Renal cortex interstitium (tissue), 11 donors: ENCODE measurements around the gene WWP2. TPM values are rescaled to one million over a fixed set of nuclear protein-coding genes. Genes with fewer than 3 reads are reported as not detected.
"Not testable (repeated sequence)": the region's sequence is repeated elsewhere in the genome, so short reads cannot be mapped to it uniquely, and the experiment has no call there.

Experiments used
- DNase-seq, 11 donors: peaks; one replicate each; pipeline ENCODE4 v3.0.0-alpha.2; 2013; ENCODE audit warnings: low read depth in 9 of 11, low spot score in 4 of 11; ENCODE audit errors: extremely low read depth in 1 of 11
- polyA plus RNA-seq, 3 donors: library from polyadenylated mRNA; unstranded; fragments of 120-200 nt; gene quantifications; one replicate each; pipeline ENCODE4 v1.2.1, GENCODE V29; 2013; ENCODE audit not compliant: insufficient read length in 3 of 3

Gene WWP2
- polyA plus RNA-seq, 3 donors = 41.6 to 55.1 (median 45.4) TPM

GRCh38 chr16:69943241-69944036 lies 181.3 kb downstream of the WWP2 start:
- not testable (repeated sequence) for DNase-seq

GRCh38 chr16:69950411-69950810 lies 188.3 kb downstream of the WWP2 start:
- not testable (repeated sequence) for DNase-seq

- not testable (repeated sequence) for DNase-seq
These were observed 189.0 kb downstream of the WWP2 start, which contains the start of gene CLEC18A for GRCh38 chr16:69951017-69951671. CLEC18A (plus strand) TSS chr16:69951334; CDS start chr16:69951367, 33 bp downstream.

- not testable (repeated sequence) for DNase-seq
These were observed 189.5 kb downstream of the WWP2 start for GRCh38 chr16:69951672-69952031.

GRCh38 chr16:69952116-69952515 lies 190.0 kb downstream of the WWP2 start:
- DNase-seq = not testable (repeated sequence)

- not testable (repeated sequence) for DNase-seq
These were observed 190.6 kb downstream of the WWP2 start for GRCh38 chr16:69952572-69953355.

GRCh38 chr16:69954241-69954640 lies 192.1 kb downstream of the WWP2 start:
- DNase-seq = not testable (repeated sequence)

GRCh38 chr16:69963312-69963711 lies 201.2 kb downstream of the WWP2 start:
- not testable (repeated sequence) for DNase-seq

- peak in 3 of 11 donors; percentile 32 to 45 (median 32) for DNase-seq
These were observed 203.0 kb downstream of the WWP2 start for GRCh38 chr16:69964960-69965660.

- not testable (repeated sequence) for DNase-seq
These were observed 203.5 kb downstream of the WWP2 start for GRCh38 chr16:69965661-69966054.

- not testable (repeated sequence) for DNase-seq
These were observed 205.6 kb downstream of the WWP2 start for GRCh38 chr16:69967688-69968087.

GRCh38 chr16:69968125-69968524 lies 206.0 kb downstream of the WWP2 start:
- DNase-seq = not testable (repeated sequence)

GRCh38 chr16:69969657-69970056 lies 207.5 kb downstream of the WWP2 start:
- DNase-seq = not testable (repeated sequence)

- not testable (repeated sequence) for DNase-seq
These were observed 210.0 kb downstream of the WWP2 start for GRCh38 chr16:69972120-69972519.

- not testable (repeated sequence) for DNase-seq
These were observed 210.8 kb downstream of the WWP2 start for GRCh38 chr16:69972935-69973334.

- DNase-seq = not testable (repeated sequence)
These were observed 223.1 kb downstream of the WWP2 start for GRCh38 chr16:69985196-69985595.
